ENCODE data around the gene FNDC3B. TPM values are rescaled to one million over a fixed set of nuclear protein-coding genes. Genes with fewer than 3 reads are reported as not detected.
A peak's percentile ranks its signal among the peaks of the same experiment; 100 is the strongest.
"Not testable (repeated sequence)": the region's sequence is repeated elsewhere in the genome, so short reads cannot be mapped to it uniquely, and the experiment has no call there.

Gene FNDC3B
- total RNA-seq, result 31.8 TPM
- 10 to 100 TPM in 2 of 4 donors, 1 to 10 TPM in 2; 6.8 to 17.1 (median 10.5) TPM for polyA plus RNA-seq

GRCh38 chr3:172039436-172040077, at the start of gene FNDC3B:
Gene FNDC3B (plus strand): TSS chr3:172039578. CDS start chr3:172112480, 72,902 bp downstream.
- Mint-ChIP-seq H3K4me3 (peak within 1 kb of the TSS; percentile 94 to 100 (median 99)), H3K9me3 (no peaks in the 10 kb centered on the region), H3K27me3 (no peaks in the 10 kb centered on the region), H3K27ac (peak within 1 kb of the TSS; percentile 91 to 98 (median 97)), H3K36me3 (no peaks in the 10 kb centered on the region), H3K4me1 (peaks cover 18 to 62% (median 37%) of the 10 kb centered on the region in 4 donors)
- DNase-seq, result peak; percentile 83 to 97 (median 91)
- Histone ChIP-seq H3K27ac (ENCODE audit: insufficient read depth, low read length, poor library complexity, severe bottlenecking) (peak within 1 kb of the TSS; percentile 86), H3K4me1 (ENCODE audit: control insufficient read depth, insufficient read depth, low read length, poor library complexity, severe bottlenecking) (peaks cover 17% of the 10 kb centered on the region), H3K27me3 (ENCODE audit: control insufficient read depth, insufficient read depth, low read length) (no peaks in the 10 kb centered on the region), H3K9me3 (ENCODE audit: control insufficient read depth in 2 of 2, low read length in 2 of 2) (no peaks in the 10 kb centered on the region), H3K4me3 (ENCODE audit: low read depth, low read length) (peak within 1 kb of the TSS; percentile 70), H3K36me3 (ENCODE audit: control insufficient read depth, insufficient read depth, low read length) (no peaks in the 10 kb centered on the region)
- peak; percentile 96 to 97 for ATAC-seq (ENCODE audit: low read depth in 2 of 2)

DNA sequence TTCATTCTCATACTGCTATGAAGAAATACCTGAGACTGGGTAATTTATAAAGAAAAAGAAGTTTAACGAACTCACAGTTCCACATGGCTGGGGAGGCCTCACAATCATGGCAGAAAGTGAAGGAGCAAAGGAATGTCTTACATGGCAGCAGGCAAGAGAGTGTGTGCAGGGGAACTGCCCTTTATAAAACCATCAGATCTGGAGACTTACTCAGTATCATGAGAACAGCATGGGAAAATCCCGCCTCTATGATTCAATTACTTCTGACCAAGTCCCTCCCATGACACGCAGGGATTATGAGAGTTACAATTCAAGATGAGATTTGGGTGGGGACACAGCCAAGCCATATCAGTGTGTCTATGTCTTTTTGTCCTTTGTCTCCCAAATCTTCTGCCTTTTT, 49.1 kb upstream of the FNDC3B start:
- not testable (repeated sequence) for H3K27me3 Mint-ChIP-seq; H3K9me3 Mint-ChIP-seq; H3K4me3 ChIP-seq (ENCODE audit: low read depth, low read length); H3K27ac Mint-ChIP-seq; H3K36me3 ChIP-seq (ENCODE audit: control insufficient read depth, insufficient read depth, low read length); H3K27me3 ChIP-seq (ENCODE audit: control insufficient read depth, insufficient read depth, low read length); H3K4me1 ChIP-seq (ENCODE audit: control insufficient read depth, insufficient read depth, low read length, poor library complexity, severe bottlenecking); H3K27ac ChIP-seq (ENCODE audit: insufficient read depth, low read length, poor library complexity, severe bottlenecking); DNase-seq; H3K9me3 ChIP-seq (ENCODE audit: control insufficient read depth in 2 of 2, low read length in 2 of 2); H3K4me3 Mint-ChIP-seq; ATAC-seq (ENCODE audit: low read depth in 2 of 2); H3K4me1 Mint-ChIP-seq; H3K36me3 Mint-ChIP-seq

GRCh38 chr3:171991166-171991565, 48.2 kb upstream of the FNDC3B start:
- ATAC-seq (ENCODE audit: low read depth in 2 of 2) (no peak), DNase-seq (no peak)
- H3K4me3 Mint-ChIP-seq, result no peak overlapping the region
- peaks cover 0 to 1% (median under 1%) of the 10 kb centered on the region in 4 donors for H3K4me1 Mint-ChIP-seq
- H3K36me3 Mint-ChIP-seq, result no peaks in the 10 kb centered on the region
- H3K9me3 Mint-ChIP-seq, result no peaks in the 10 kb centered on the region
- Histone ChIP-seq H3K9me3 (ENCODE audit: control insufficient read depth in 2 of 2, low read length in 2 of 2) (no peaks in the 10 kb centered on the region), H3K36me3 (ENCODE audit: control insufficient read depth, insufficient read depth, low read length) (no peaks in the 10 kb centered on the region), H3K4me1 (ENCODE audit: control insufficient read depth, insufficient read depth, low read length, poor library complexity, severe bottlenecking) (no peaks in the 10 kb centered on the region), H3K27ac (ENCODE audit: insufficient read depth, low read length, poor library complexity, severe bottlenecking) (no peak overlapping the region), H3K27me3 (ENCODE audit: control insufficient read depth, insufficient read depth, low read length) (peaks cover 4% of the 10 kb centered on the region), H3K4me3 (ENCODE audit: low read depth, low read length) (no peak overlapping the region)
- H3K27me3 Mint-ChIP-seq, result peaks cover 9% of the 10 kb centered on the region
- H3K27ac Mint-ChIP-seq, result no peak overlapping the region

DNA sequence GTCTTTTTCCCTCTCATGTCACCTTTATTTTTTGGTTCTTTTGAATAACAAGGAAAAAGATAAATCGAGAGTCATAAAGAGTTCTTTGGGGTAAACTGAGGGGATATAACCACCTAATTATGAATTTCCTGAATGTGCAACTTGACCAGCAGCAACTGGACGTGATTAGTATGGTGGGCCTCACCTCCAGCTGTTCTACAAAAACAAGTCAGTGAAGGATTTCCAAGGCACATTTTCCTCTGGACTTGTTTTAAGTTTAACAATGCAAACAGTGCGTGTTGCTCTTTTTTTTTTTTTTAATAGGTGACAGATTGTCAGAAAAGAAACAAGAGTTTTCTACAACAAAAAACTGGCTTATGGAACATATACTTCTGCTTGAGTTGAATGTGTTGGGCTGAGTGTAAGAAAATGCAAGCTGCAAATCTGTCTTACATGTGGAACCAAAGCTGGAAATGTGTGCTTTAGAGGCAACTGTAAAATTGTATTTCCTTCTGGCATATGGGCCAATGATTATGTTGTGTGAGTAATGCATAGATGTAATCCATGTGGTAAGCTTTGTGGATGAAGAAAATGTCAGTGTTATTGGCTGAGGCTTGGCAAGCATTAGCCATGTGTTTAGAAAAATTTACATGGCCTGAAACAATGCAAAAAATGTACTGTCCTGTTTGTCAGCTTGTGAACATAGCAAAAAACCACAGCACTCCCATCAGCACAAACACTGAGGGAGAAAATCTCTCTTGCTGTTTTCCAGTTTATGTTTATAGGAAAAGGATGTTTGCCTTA, 44.5 kb upstream of the FNDC3B start:
- Mint-ChIP-seq H3K36me3 (no peaks in the 10 kb centered on the region), H3K27ac (no peak overlapping the region), H3K9me3 (peaks cover 0 to 4% (median 0%) of the 10 kb centered on the region in 7 donors), H3K4me3 (no peak overlapping the region), H3K4me1 (no peaks in the 10 kb centered on the region), H3K27me3 (peaks cover 14% of the 10 kb centered on the region)
- peaks cover 4% of the 10 kb centered on the region for H3K27me3 ChIP-seq (ENCODE audit: control insufficient read depth, insufficient read depth, low read length)
- no peaks in the 10 kb centered on the region for H3K36me3 ChIP-seq (ENCODE audit: control insufficient read depth, insufficient read depth, low read length)
- no peaks in the 10 kb centered on the region for H3K4me1 ChIP-seq (ENCODE audit: control insufficient read depth, insufficient read depth, low read length, poor library complexity, severe bottlenecking)
- H3K4me3 ChIP-seq (ENCODE audit: low read depth, low read length), result no peak overlapping the region
- ATAC-seq (ENCODE audit: low read depth in 2 of 2), result no peak
- no peak for DNase-seq
- no peaks in the 10 kb centered on the region for H3K9me3 ChIP-seq (ENCODE audit: control insufficient read depth in 2 of 2, low read length in 2 of 2)
- H3K27ac ChIP-seq (ENCODE audit: insufficient read depth, low read length, poor library complexity, severe bottlenecking), result no peak overlapping the region

- Mint-ChIP-seq H3K4me3 (no peak overlapping the region), H3K4me1 (no peaks in the 10 kb centered on the region), H3K27me3 (peaks cover 14% of the 10 kb centered on the region), H3K36me3 (no peaks in the 10 kb centered on the region), H3K27ac (no peak overlapping the region), H3K9me3 (peaks cover 0 to 4% (median 0%) of the 10 kb centered on the region in 7 donors)
- DNase-seq (no peak), ATAC-seq (ENCODE audit: low read depth in 2 of 2) (no peak)
- Histone ChIP-seq H3K4me3 (ENCODE audit: low read depth, low read length) (no peak overlapping the region), H3K4me1 (ENCODE audit: control insufficient read depth, insufficient read depth, low read length, poor library complexity, severe bottlenecking) (no peaks in the 10 kb centered on the region), H3K9me3 (ENCODE audit: control insufficient read depth in 2 of 2, low read length in 2 of 2) (no peaks in the 10 kb centered on the region), H3K36me3 (ENCODE audit: control insufficient read depth, insufficient read depth, low read length) (no peaks in the 10 kb centered on the region), H3K27ac (ENCODE audit: insufficient read depth, low read length, poor library complexity, severe bottlenecking) (no peak overlapping the region), H3K27me3 (ENCODE audit: control insufficient read depth, insufficient read depth, low read length) (peaks cover 3% of the 10 kb centered on the region)
These were observed 43.9 kb upstream of the FNDC3B start for GRCh38 chr3:171995486-171995885.

DNA sequence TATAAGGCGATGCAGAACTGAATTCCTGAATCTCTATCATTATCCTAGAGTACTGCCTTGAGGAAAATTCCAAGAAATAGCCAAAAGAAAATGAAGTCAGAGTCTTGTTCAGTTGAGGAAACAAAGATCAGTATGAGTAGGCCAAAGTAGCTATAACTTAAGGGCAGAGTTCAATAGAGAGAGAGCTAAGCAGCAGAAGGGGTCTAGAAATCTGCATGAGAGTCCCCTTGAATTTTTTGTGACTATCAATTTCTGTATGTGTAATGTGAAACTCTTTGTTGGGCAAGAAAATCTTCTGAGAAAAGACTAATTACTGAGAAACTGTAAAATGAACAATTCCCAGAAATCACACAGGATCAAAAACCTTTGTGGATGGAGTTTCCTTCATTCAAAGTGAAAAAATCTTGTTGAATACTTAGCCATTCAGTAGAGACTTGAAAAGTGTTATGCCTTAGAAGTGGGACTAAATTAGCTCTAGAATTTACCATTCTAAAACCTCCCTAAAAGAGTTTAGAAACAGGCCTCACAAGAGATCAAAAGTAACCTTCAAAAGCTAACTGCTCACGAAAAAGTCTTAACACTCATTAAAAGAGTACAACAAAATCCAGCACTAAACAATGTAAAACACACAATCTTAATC, 43.1 kb upstream of the FNDC3B start:
- H3K27ac Mint-ChIP-seq, result no peak overlapping the region
- no peaks in the 10 kb centered on the region for H3K36me3 Mint-ChIP-seq
- H3K27me3 Mint-ChIP-seq, result peaks cover 14% of the 10 kb centered on the region
- H3K9me3 Mint-ChIP-seq, result peaks cover 0 to 5% (median 0%) of the 10 kb centered on the region in 7 donors
- DNase-seq (peak in 1 of 3 donors; percentile 60), ATAC-seq (ENCODE audit: low read depth in 2 of 2) (no peak)
- H3K27ac ChIP-seq (ENCODE audit: insufficient read depth, low read length, poor library complexity, severe bottlenecking), result no peak overlapping the region
- H3K36me3 ChIP-seq (ENCODE audit: control insufficient read depth, insufficient read depth, low read length), result no peaks in the 10 kb centered on the region
- no peak overlapping the region for H3K4me3 Mint-ChIP-seq
- H3K9me3 ChIP-seq (ENCODE audit: control insufficient read depth in 2 of 2, low read length in 2 of 2), result no peaks in the 10 kb centered on the region
- no peak overlapping the region for H3K4me3 ChIP-seq (ENCODE audit: low read depth, low read length)
- H3K27me3 ChIP-seq (ENCODE audit: control insufficient read depth, insufficient read depth, low read length), result peaks cover 3% of the 10 kb centered on the region
- no peaks in the 10 kb centered on the region for H3K4me1 Mint-ChIP-seq
- no peaks in the 10 kb centered on the region for H3K4me1 ChIP-seq (ENCODE audit: control insufficient read depth, insufficient read depth, low read length, poor library complexity, severe bottlenecking)

DNA sequence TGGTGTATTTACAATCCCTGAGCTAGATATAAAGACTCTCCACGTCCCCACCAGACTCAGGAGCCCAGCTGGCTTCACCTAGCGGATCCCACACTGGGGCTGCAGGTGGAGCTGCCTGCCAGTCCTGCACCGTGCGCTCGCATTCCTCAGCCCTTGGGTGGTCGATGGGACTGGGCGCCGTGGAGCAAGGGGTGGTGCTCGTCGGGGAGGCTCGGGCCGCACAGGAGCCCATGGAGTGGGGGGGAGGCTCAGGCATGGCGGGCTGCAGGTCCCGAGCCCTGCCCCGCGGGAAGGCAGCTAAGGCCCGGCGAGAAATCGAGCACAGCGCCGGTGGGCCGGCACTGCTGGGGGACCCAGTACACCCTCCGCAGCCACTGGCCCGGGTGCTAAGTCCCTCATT, 40.6 kb upstream of the FNDC3B start:
- H3K27me3 ChIP-seq (ENCODE audit: control insufficient read depth, insufficient read depth, low read length); H3K4me1 Mint-ChIP-seq; H3K27me3 Mint-ChIP-seq; H3K36me3 ChIP-seq (ENCODE audit: control insufficient read depth, insufficient read depth, low read length); H3K27ac ChIP-seq (ENCODE audit: insufficient read depth, low read length, poor library complexity, severe bottlenecking); ATAC-seq (ENCODE audit: low read depth in 2 of 2); H3K36me3 Mint-ChIP-seq; H3K27ac Mint-ChIP-seq; H3K4me1 ChIP-seq (ENCODE audit: control insufficient read depth, insufficient read depth, low read length, poor library complexity, severe bottlenecking); H3K9me3 ChIP-seq (ENCODE audit: control insufficient read depth in 2 of 2, low read length in 2 of 2); H3K4me3 ChIP-seq (ENCODE audit: low read depth, low read length); DNase-seq; H3K4me3 Mint-ChIP-seq: not testable (repeated sequence)
- H3K9me3 Mint-ChIP-seq, result peaks cover 0 to 10% (median 0%) of the 10 kb centered on the region in 7 donors
